Heart right ventricle (tissue), 16 donors: Measurements from ENCODE around the gene OR6C4. TPM values are rescaled to one million over a fixed set of nuclear protein-coding genes. Genes with fewer than 3 reads are reported as not detected.
"Not testable (repeated sequence)": the region's sequence is repeated elsewhere in the genome, so short reads cannot be mapped to it uniquely, and the experiment has no call there.

ENCODE experiments used
- ATAC-seq, 8 donors: fragments of 200-7000 bp; cut with Tn5 transposase; one replicate each; pipeline ENCODE4 v1.9.1; 2020; ENCODE audit warnings: mild to moderate bottlenecking in 8 of 8, moderate library complexity in 8 of 8, moderate number of reproducible peaks in 1 of 8
- DNase-seq, 2 donors: peaks; one replicate each; pipeline ENCODE4 v3.0.0-alpha.2; 2020
- H3K27ac ChIP-seq, 10 donors: fragments of 200-600 bp; sonication (generic) in 2 of 10; one replicate each; pipeline versions ENCODE4 v1.5.0 to v1.8.0; 2020 to 2022; ENCODE audit warnings: mild to moderate bottlenecking in 3 of 10
- H3K27me3 ChIP-seq, 7 donors: fragments of 200-600 bp; one replicate each; pipeline ENCODE4 v1.8.0; 2021 to 2022; ENCODE audit warnings: mild to moderate bottlenecking in 2 of 7
- H3K36me3 ChIP-seq, 9 donors: fragments of 200-600 bp; sonication (generic) in 1 of 9; one replicate each; pipeline versions ENCODE4 v1.5.0 to v1.8.0; 2020 to 2022; ENCODE audit warnings: mild to moderate bottlenecking in 2 of 9
- H3K4me1 ChIP-seq, 9 donors: fragments of 200-600 bp; sonication (generic) in 1 of 9; one replicate each; pipeline versions ENCODE4 v1.5.0 to v1.8.0; 2020 to 2022; ENCODE audit warnings: mild to moderate bottlenecking in 4 of 9
- H3K4me3 ChIP-seq, 10 donors: fragments of 200-600 bp; sonication (generic) in 2 of 10; one replicate each; pipeline versions ENCODE4 v1.5.0 to v1.8.0; 2020 to 2022; ENCODE audit warnings: mild to moderate bottlenecking in 7 of 10, moderate library complexity in 2 of 10
- H3K9me3 ChIP-seq, 11 donors: fragments of 200-600 bp in 10 of 11; sonication (generic) in 2 of 11; one replicate each; pipeline versions ENCODE4 v1.5.0 to v1.8.0; 2013 to 2022; ENCODE audit warnings: mild to moderate bottlenecking in 2 of 11, control low read depth in 1 of 11, moderate library complexity in 1 of 11
- WGBS, 2 donors: extraction: QIAGEN DNeasy Blood & Tissue Kit; methylation state at CpG; one replicate each; pipeline ENCODE4 v1.1.7; 2013; ENCODE audit warnings: inconsistent platforms in 1 of 2; 5-methylcytosine and 5-hydroxymethylcytosine counted together
- intact Hi-C, 10 donors: fragments of 100-400 bp; cut with DNase I; formaldehyde crosslinking; loops; one replicate each; pipeline versions ENCODE4 v1.11.1 to v1.14.2; 2022
- polyA plus RNA-seq, 2 donors: library from polyadenylated mRNA; stranded (reverse); fragments of 200-250 nt; gene quantifications; one replicate each; pipeline ENCODE4 v1.2.3, GENCODE V29; 2013
- total RNA-seq, 10 donors: library from RNA; stranded (reverse); fragmentation: NEBNext Ultra II Directional in 3 of 10; extraction: Animal tissue kit (Norgen Biotek cat#: 25700) in 3 of 10; gene quantifications; one replicate each; pipeline versions ENCODE4 v1.2.1 to v1.2.4, GENCODE V29; 2021 to 2023
- TF ChIP-seq, protein P1 (sequence below), 9 donors: fragments of 200-600 bp; sonication (generic) in 2 of 9; IDR thresholded peaks; one replicate each; pipeline versions ENCODE4 v1.5.0 to v1.8.0; 2021 to 2022; ENCODE audit warnings: antibody characterized with exemption in 9 of 9, mild to moderate bottlenecking in 5 of 9, moderate library complexity in 1 of 9
- donor health status: Arrhythmogenic right ventricular cardiomyopathy.
- donor health status: ischemic (EF 13 %, LVEDD 7.1; RV severe dilation, severe dysfunction).
- donor health status: healthy with polysubstance abuse.
- donor health status: DM: no; HTN: yes; CAD: no.
- donor health status: DM: no; HTN: no; CAD: no.
- donor health status: ischemic (EF 25% LVEDD 6.9; RV normal size, moderate dysfunction).
- donor health status: ischemic (EF 25% LVEDD 5.7; RV mildly dilated, moderate dysfunction).
- donor health status: healthy.
- donor health status: DM: yes; HTN: yes; CAD: no.
- donor health status: Ischemic cardiomyopathy.
- donor health status: ischemic (EF 35%, LVEDD 5.7; RV mildly dilated, moderate dysfunction).
- donor health status: nonischemic (EF 11% LVEDD 7.7; RV severe dilation, severe dysfunction).
- donor health status: DM: yes; HTN: yes; CAD: no.
- donor health status: PGD.
- donor health status: ischemic (EF 29% LVEDD 5.4; RV normal size, mild dysfunction).
- donor health status: nonischemic (EF 23%, LVEDD 6.1; RV moderate dilation, normal function).

Gene OR6C4
- total and polyA plus RNA-seq, 12 donors: not detected

DNA sequence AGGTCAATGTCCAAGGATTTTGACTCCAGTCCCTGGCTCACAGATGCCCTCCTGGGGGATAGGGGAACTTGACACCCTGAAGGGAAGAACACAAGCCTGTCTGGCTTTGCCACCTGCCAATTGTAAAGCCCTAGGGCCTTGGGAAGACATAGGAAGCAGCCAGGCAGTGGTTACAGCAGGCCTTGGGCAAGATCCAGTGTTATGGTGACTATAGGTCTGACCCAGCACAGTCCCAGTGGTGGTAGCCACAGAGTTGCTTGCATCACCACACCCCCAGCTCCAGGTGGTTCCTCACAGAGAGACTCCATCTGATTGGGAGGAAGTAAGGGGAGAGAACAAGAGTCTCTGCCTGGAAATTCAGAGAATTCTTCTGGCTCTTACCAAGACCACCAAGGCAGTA is 33.0 kb upstream of the OR6C4 start:
- no peak overlapping the region for H3K4me3 ChIP-seq
- H3K9me3 ChIP-seq: peaks cover 0 to 12% (median 0%) of the 10 kb centered on the region in 11 donors
- no peak overlapping the region for H3K27ac ChIP-seq
- ATAC-seq (no peak), DNase-seq (no peak)
- no peaks in the 10 kb centered on the region for H3K4me1 ChIP-seq
- no peaks in the 10 kb centered on the region for H3K27me3 ChIP-seq
- TF ChIP-seq, protein P1, sequence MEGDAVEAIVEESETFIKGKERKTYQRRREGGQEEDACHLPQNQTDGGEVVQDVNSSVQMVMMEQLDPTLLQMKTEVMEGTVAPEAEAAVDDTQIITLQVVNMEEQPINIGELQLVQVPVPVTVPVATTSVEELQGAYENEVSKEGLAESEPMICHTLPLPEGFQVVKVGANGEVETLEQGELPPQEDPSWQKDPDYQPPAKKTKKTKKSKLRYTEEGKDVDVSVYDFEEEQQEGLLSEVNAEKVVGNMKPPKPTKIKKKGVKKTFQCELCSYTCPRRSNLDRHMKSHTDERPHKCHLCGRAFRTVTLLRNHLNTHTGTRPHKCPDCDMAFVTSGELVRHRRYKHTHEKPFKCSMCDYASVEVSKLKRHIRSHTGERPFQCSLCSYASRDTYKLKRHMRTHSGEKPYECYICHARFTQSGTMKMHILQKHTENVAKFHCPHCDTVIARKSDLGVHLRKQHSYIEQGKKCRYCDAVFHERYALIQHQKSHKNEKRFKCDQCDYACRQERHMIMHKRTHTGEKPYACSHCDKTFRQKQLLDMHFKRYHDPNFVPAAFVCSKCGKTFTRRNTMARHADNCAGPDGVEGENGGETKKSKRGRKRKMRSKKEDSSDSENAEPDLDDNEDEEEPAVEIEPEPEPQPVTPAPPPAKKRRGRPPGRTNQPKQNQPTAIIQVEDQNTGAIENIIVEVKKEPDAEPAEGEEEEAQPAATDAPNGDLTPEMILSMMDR (IDR thresholded peaks at IDR 0.05): no peak
- H3K36me3 ChIP-seq: no peaks in the 10 kb centered on the region
- intact Hi-C loops: no loop called here

DNA sequence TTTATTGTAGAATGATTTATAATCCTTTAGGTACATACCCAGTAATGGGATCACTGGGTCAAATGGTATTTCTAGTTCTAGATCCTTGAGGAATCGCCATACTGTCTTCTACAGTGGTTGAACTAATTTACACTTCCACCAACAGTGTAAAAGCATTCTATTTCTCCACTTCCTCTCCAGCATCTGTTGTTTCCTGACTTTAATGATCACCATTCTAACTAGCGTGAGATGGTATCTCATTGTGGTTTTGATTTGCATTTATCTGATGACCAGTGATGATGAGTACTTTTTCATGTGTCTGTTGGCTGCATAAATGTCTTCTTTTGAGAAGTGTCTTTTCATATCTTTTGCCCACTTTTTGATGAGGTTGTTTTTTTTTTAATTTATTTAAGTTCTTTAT is 1.2 kb upstream of the OR6C4 start:
- H3K36me3 ChIP-seq, ATAC-seq, H3K9me3 ChIP-seq, intact Hi-C loops, H3K4me1 ChIP-seq, H3K27me3 ChIP-seq, DNase-seq, H3K27ac ChIP-seq, H3K4me3 ChIP-seq: not testable (repeated sequence)
- 71 to 79% methylated on average over 2 of the region's 2 CpGs for WGBS, 2 donors

GRCh38 chr12:55548756-55549155 is 646 bp upstream of the OR6C4 start:
- no peaks in the 10 kb centered on the region for H3K36me3 ChIP-seq
- H3K27ac ChIP-seq: no peak overlapping the region
- H3K4me1 ChIP-seq: no peaks in the 10 kb centered on the region
- no peak for DNase-seq
- intact Hi-C loops: no loop called here
- no peak for ATAC-seq
- no peaks in the 10 kb centered on the region for H3K27me3 ChIP-seq
- H3K9me3 ChIP-seq: peaks cover 0 to 8% (median 0%) of the 10 kb centered on the region in 11 donors
- TF ChIP-seq, protein P1 (IDR thresholded peaks at IDR 0.05): no peak
- H3K4me3 ChIP-seq: no peak overlapping the region

DNA sequence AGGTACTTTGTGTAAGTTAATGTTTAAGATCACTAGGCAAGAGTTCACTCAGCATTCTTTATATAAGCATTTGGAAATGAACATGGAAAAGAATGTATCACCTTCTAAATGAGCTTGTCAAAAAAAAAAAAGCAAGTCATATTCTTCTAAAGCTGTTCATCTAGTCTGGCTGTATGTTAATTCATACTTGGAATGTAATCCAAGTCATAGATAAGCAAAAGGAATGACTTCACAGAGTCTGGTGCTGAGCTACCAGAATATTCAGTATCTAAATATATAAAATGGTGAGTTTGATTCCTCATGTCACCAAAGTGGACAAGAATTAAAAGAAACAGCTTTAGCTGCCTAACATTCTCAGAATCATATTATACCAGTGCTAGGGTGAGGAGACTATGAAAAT is 4.9 kb downstream of the OR6C4 start:
- H3K4me1 ChIP-seq: no peaks in the 10 kb centered on the region
- no peak for ATAC-seq
- no peak overlapping the region for H3K4me3 ChIP-seq
- no peaks in the 10 kb centered on the region for H3K27me3 ChIP-seq
- TF ChIP-seq, protein P1 (IDR thresholded peaks at IDR 0.05): no peak
- H3K9me3 ChIP-seq: peaks cover 0 to 37% (median 17%) of the 10 kb centered on the region in 11 donors
- H3K27ac ChIP-seq: no peak overlapping the region
- intact Hi-C loops: no loop called here
- no peaks in the 10 kb centered on the region for H3K36me3 ChIP-seq
- DNase-seq: no peak

GRCh38 chr12:55570060-55570459 is 20.7 kb downstream of the OR6C4 start:
- H3K4me3 ChIP-seq, intact Hi-C loops, H3K27me3 ChIP-seq, ATAC-seq, H3K4me1 ChIP-seq, DNase-seq, H3K36me3 ChIP-seq, H3K27ac ChIP-seq: not testable (repeated sequence)
- peaks cover 0 to 41% (median 12%) of the 10 kb centered on the region in 11 donors for H3K9me3 ChIP-seq

DNA sequence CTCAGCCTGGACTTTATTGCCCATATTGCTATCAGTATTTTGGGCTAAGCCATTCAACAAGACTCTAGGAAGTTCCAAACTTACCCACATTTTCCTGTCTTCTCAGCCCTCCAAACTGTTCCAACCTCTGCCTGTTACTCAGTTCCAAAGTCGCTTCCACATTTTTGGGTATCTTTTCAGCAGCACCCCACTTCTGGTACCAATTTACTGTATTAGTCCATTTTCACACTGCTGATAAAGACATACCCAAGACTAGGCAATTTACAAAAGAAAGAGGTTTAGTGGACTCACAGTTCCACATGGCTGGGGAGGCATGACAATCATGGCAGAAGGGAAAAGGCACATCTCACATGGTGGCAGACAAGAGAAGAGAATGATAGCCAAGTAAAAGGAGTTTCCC is 21.3 kb downstream of the OR6C4 start:
- H3K27ac ChIP-seq, H3K4me3 ChIP-seq, intact Hi-C loops, H3K27me3 ChIP-seq, H3K36me3 ChIP-seq, DNase-seq, H3K4me1 ChIP-seq, ATAC-seq: not testable (repeated sequence)
- H3K9me3 ChIP-seq: peaks cover 0 to 41% (median 12%) of the 10 kb centered on the region in 11 donors
- WGBS, 2 donors: 90 to 96% methylated on average over 1 of the region's 1 CpG
